Dermis blood vessel endothelial cell (primary cell): ENCODE data around the gene LRIT2. TPM values are rescaled to one million over a fixed set of nuclear protein-coding genes. Genes with fewer than 3 reads are reported as not detected.

Experiments used
- DNase-seq: peaks from one replicate; pipeline ENCODE4 v3.0.0; 2010
- total RNA-seq: library from RNA; depleted of rRNA; stranded (reverse); fragments of >200 nt; gene quantifications from 2 replicates; pipeline ENCODE4 v1.2.3, GENCODE V29; 2014

The LRIT2 gene
- total RNA-seq, 1 donor from 2014 or later: not detected

- no peak for DNase-seq
Observed at GRCh38 chr10:84241185-84241790, 15.9 kb upstream of the LRIT2 start, which contains the start of gene LRIT1. Gene LRIT1 (minus strand): TSS chr10:84241546. CDS start chr10:84241439, 107 bp downstream.

- no peak for DNase-seq
Observed at GRCh38 chr10:84238909-84239308, 13.6 kb upstream of the LRIT2 start.

- no peak for DNase-seq
Observed at GRCh38 chr10:84237199-84238051, 12.1 kb upstream of the LRIT2 start.

- DNase-seq: no peak
Observed at GRCh38 chr10:84236807-84237198, 11.5 kb upstream of the LRIT2 start.

GRCh38 chr10:84235096-84235495 is 9.8 kb upstream of the LRIT2 start:
- no peak for DNase-seq

- DNase-seq: no peak
Observed at GRCh38 chr10:84234479-84234878, 9.1 kb upstream of the LRIT2 start.

GRCh38 chr10:84233940-84234339 is 8.6 kb upstream of the LRIT2 start:
- DNase-seq: no peak

- DNase-seq: no peak
Observed at GRCh38 chr10:84232376-84232775, 7.0 kb upstream of the LRIT2 start.

GRCh38 chr10:84230359-84230758 is 5.0 kb upstream of the LRIT2 start:
- no peak for DNase-seq

- DNase-seq: no peak
Observed at GRCh38 chr10:84227810-84228209, 2.5 kb upstream of the LRIT2 start.

GRCh38 chr10:84226616-84227015 is 1.3 kb upstream of the LRIT2 start:
- no peak for DNase-seq

GRCh38 chr10:84224411-84225028 is 824 bp downstream of the LRIT2 start:
- peak; percentile 13 for DNase-seq

GRCh38 chr10:84221916-84222315 is 3.4 kb downstream of the LRIT2 start:
- no peak for DNase-seq

- DNase-seq: no peak
Observed at GRCh38 chr10:84217746-84218145, 7.6 kb downstream of the LRIT2 start.

GRCh38 chr10:84216834-84217233 is 8.5 kb downstream of the LRIT2 start:
- no peak for DNase-seq

- peak; percentile 15 for DNase-seq
Observed at GRCh38 chr10:84214612-84215235, 10.6 kb downstream of the LRIT2 start.

GRCh38 chr10:84214046-84214572 is 11.2 kb downstream of the LRIT2 start:
- no peak for DNase-seq

- DNase-seq: no peak
Observed at GRCh38 chr10:84213076-84213475, 12.3 kb downstream of the LRIT2 start.

GRCh38 chr10:84212014-84212413 is 13.3 kb downstream of the LRIT2 start:
- no peak for DNase-seq

GRCh38 chr10:84211566-84211965 is 13.8 kb downstream of the LRIT2 start:
- no peak for DNase-seq

- no peak for DNase-seq
Observed at GRCh38 chr10:84208023-84208422, 17.3 kb downstream of the LRIT2 start.

GRCh38 chr10:84205853-84206525 is 19.4 kb downstream of the LRIT2 start:
- no peak for DNase-seq
